Measurements from ENCODE around the gene SLC17A7.

- no peak for TF ChIP-seq ATF1 (CRISPR knock-in tag; IDR thresholded peaks at IDR 0.05)
- no peak for TF ChIP-seq KLF16 (CRISPR knock-in tag; IDR thresholded peaks at IDR 0.05)
- no peak for TF ChIP-seq SRSF4 (IDR thresholded peaks at IDR 0.05; ENCODE audit: low read depth, low read length, poor library complexity, severe bottlenecking)
- no peak for TF ChIP-seq CTCF (CRISPR knock-in tag; IDR thresholded peaks at IDR 0.05)
- TF ChIP-seq GRHL1 (CRISPR knock-in tag; conservative IDR thresholded peaks at IDR 0.05) = no peak
- no peak for TF ChIP-seq ZFX (CRISPR knock-in tag; IDR thresholded peaks at IDR 0.05; ENCODE audit: low read depth)
Observed at GRCh38 chr19:49486232-49486631, 44.9 kb upstream of the SLC17A7 start.
